Astrocyte (in vitro differentiated cells and primary cell): ENCODE measurements around the gene RMND1. TPM values are rescaled to one million over a fixed set of nuclear protein-coding genes. Genes with fewer than 3 reads are reported as not detected.

Experiments used
- DNase-seq: peaks from one replicate; pipeline ENCODE4 v3.0.0-alpha.2; 2010; ENCODE audit warnings: low read depth
- FAIRE-seq: peaks from 2 replicates; lab custom pipeline; 2011; peaks lifted over from hg19 to GRCh38; lab: Jason Lieb, UNC
- H2AFZ ChIP-seq: 2 replicates; pipeline ENCODE4 v1.6.0; 2012; ENCODE audit warnings: low read depth, low read length, inconsistent platforms
- H3K27ac ChIP-seq: 2 replicates; pipeline ENCODE4 v1.5.1; 2011; ENCODE audit warnings: low read depth, low read length, inconsistent platforms
- H3K27me3 ChIP-seq: 2 replicates; pipeline ENCODE4 v1.6.0; 2011; ENCODE audit warnings: low read length, inconsistent platforms; ENCODE audit not compliant: insufficient read depth
- H3K36me3 ChIP-seq: 2 replicates; pipeline ENCODE4 v1.5.1; 2011; ENCODE audit warnings: low read length, inconsistent platforms; ENCODE audit not compliant: insufficient read depth
- H3K4me1 ChIP-seq: 2 replicates; pipeline ENCODE4 v1.5.1; 2011; ENCODE audit warnings: low read length, inconsistent platforms; ENCODE audit not compliant: insufficient read depth
- H3K4me2 ChIP-seq: 2 replicates; pipeline ENCODE4 v1.6.0; 2012; ENCODE audit warnings: low read length, inconsistent platforms
- H3K4me3 ChIP-seq: 2 replicates; pipeline ENCODE4 v1.5.1; 2011; ENCODE audit warnings: low read depth, mild to moderate bottlenecking, low read length, inconsistent platforms; ENCODE audit not compliant: insufficient read depth
- H3K79me2 ChIP-seq: 2 replicates; pipeline ENCODE4 v1.6.0; 2012; ENCODE audit warnings: mild to moderate bottlenecking, low read length, inconsistent platforms; ENCODE audit not compliant: insufficient read depth
- H3K9ac ChIP-seq: 2 replicates; pipeline ENCODE4 v1.6.0; 2012; ENCODE audit warnings: mild to moderate bottlenecking, low read length, inconsistent platforms
- H3K9me3 ChIP-seq: 2 replicates; pipeline ENCODE4 v1.5.1; 2012; ENCODE audit warnings: low read depth, mild to moderate bottlenecking, low read length, inconsistent platforms; ENCODE audit not compliant: insufficient read depth
- H4K20me1 ChIP-seq: 2 replicates; pipeline ENCODE4 v1.6.0; 2012; ENCODE audit warnings: low read length, inconsistent platforms; ENCODE audit not compliant: insufficient read depth
- H3K27ac Mint-ChIP-seq: one replicate; pipeline ENCODE4 v1.8.0; 2021; ENCODE audit warnings: mild to moderate bottlenecking, mixed read lengths; ENCODE audit not compliant: unreplicated experiment
- H3K27me3 Mint-ChIP-seq: one replicate; pipeline ENCODE4 v1.8.0; 2021; ENCODE audit warnings: low read depth, mixed read lengths; ENCODE audit not compliant: unreplicated experiment
- H3K36me3 Mint-ChIP-seq: one replicate; pipeline ENCODE4 v1.8.0; 2021; ENCODE audit warnings: low read depth, mixed read lengths; ENCODE audit not compliant: unreplicated experiment
- H3K4me1 Mint-ChIP-seq: one replicate; pipeline ENCODE4 v1.8.0; 2021; ENCODE audit warnings: low read depth, mixed read lengths; ENCODE audit not compliant: unreplicated experiment
- H3K4me3 Mint-ChIP-seq: one replicate; pipeline ENCODE4 v1.8.0; 2021; ENCODE audit warnings: mild to moderate bottlenecking, moderate library complexity, mixed read lengths; ENCODE audit not compliant: unreplicated experiment
- H3K9me3 Mint-ChIP-seq: one replicate; pipeline ENCODE4 v1.8.0; 2021; ENCODE audit warnings: mild to moderate bottlenecking, mixed read lengths; ENCODE audit not compliant: unreplicated experiment
- CTCF ChIP-seq: IDR thresholded peaks from 2 replicates; pipeline ENCODE4 v1.5.1; 2011; ENCODE audit warnings: low read depth, mild to moderate bottlenecking, inconsistent platforms, low read length, moderate library complexity; ENCODE audit not compliant: insufficient read depth
- EZH2 ChIP-seq: IDR thresholded peaks from 2 replicates; pipeline ENCODE4 v1.6.1; 2012; ENCODE audit warnings: mild to moderate bottlenecking, low read length, inconsistent platforms; ENCODE audit not compliant: insufficient read depth
- total RNA-seq: library from RNA; stranded (reverse); gene quantifications from 2 replicates; pipeline ENCODE4 v1.2.1, GENCODE V29; 2021

Gene RMND1
- total RNA-seq, 1 donor from 2014 or later = 25.9 TPM

GRCh38 chr6:151374036-151374683 is 77.8 kb downstream of the RMND1 start:
- Histone ChIP-seq H3K9me3 (no peaks in the 10 kb centered on the region), H3K4me2 (peak overlapping the region; percentile 70), H4K20me1 (peaks cover 8% of the 10 kb centered on the region), H3K4me1 (peaks cover 13% of the 10 kb centered on the region), H3K27me3 (no peaks in the 10 kb centered on the region), H3K27ac (peak overlapping the region; percentile 56), H3K79me2 (peaks cover 59% of the 10 kb centered on the region), H3K9ac (no peak overlapping the region), H3K36me3 (no peaks in the 10 kb centered on the region), H2AFZ (no peak overlapping the region), H3K4me3 (no peak overlapping the region)
- TF ChIP-seq EZH2 = no peak
- no peak for TF ChIP-seq CTCF
- peaks cover 31% of the 10 kb centered on the region for H3K4me1 Mint-ChIP-seq
- H3K27ac Mint-ChIP-seq = peak overlapping the region; percentile 58
- H3K27me3 Mint-ChIP-seq = no peaks in the 10 kb centered on the region
- DNase-seq (no peak), FAIRE-seq (no peak)
- H3K4me3 Mint-ChIP-seq = peak overlapping the region; percentile 20
- H3K36me3 Mint-ChIP-seq = peaks cover 7% of the 10 kb centered on the region
- H3K9me3 Mint-ChIP-seq = no peaks in the 10 kb centered on the region

GRCh38 chr6:151372164-151372563 is 79.8 kb downstream of the RMND1 start:
- H4K20me1 ChIP-seq = no peaks in the 10 kb centered on the region
- FAIRE-seq = no peak
- no peaks in the 10 kb centered on the region for H3K9me3 ChIP-seq
- Mint-ChIP-seq H3K36me3 (peaks cover 11% of the 10 kb centered on the region), H3K4me3 (no peak overlapping the region), H3K27ac (no peak overlapping the region), H3K9me3 (no peaks in the 10 kb centered on the region), H3K4me1 (peaks cover 31% of the 10 kb centered on the region), H3K27me3 (no peaks in the 10 kb centered on the region)
- no peak overlapping the region for H2AFZ ChIP-seq
- H3K27me3 ChIP-seq = no peaks in the 10 kb centered on the region
- TF ChIP-seq EZH2 (no peak), CTCF (no peak)
- no peak overlapping the region for H3K27ac ChIP-seq
- no peak for DNase-seq
- no peak overlapping the region for H3K4me2 ChIP-seq
- peaks cover 42% of the 10 kb centered on the region for H3K79me2 ChIP-seq
- no peaks in the 10 kb centered on the region for H3K36me3 ChIP-seq
- H3K4me1 ChIP-seq = peaks cover 13% of the 10 kb centered on the region
- no peak overlapping the region for H3K4me3 ChIP-seq
- H3K9ac ChIP-seq = no peak overlapping the region

DNA sequence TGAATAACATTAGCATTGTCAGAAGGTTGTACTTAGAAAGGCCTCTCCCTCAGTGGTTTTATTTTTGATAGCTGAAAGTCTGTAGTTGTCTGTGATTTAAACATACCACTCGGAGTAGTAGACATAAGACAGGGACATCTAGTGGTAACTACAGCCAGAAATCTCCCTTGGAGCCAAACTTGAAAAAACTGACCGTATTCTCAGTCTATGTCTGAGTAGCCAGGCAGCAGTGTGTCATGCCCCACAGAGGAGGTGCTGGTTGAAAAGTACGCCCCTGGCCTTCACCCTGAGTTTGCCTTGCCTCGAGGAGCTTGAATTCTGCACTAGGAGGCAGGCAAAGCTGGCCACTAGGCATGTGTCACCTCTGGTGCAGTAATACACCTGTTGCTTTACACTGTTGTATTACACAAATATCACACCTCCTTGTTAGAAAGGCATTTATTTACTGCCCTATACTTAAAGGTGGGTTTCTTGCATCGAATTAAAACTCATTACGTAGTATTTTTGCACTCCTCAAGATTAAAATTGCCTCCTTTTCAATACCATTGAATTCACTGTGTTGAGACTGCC is 81.3 kb downstream of the RMND1 start:
- Histone ChIP-seq H3K4me1 (peaks cover 13% of the 10 kb centered on the region), H4K20me1 (no peaks in the 10 kb centered on the region), H2AFZ (no peak overlapping the region), H3K9ac (no peak overlapping the region), H3K9me3 (no peaks in the 10 kb centered on the region), H3K27ac (no peak overlapping the region), H3K27me3 (no peaks in the 10 kb centered on the region), H3K4me3 (no peak overlapping the region), H3K4me2 (no peak overlapping the region), H3K79me2 (peaks cover 27% of the 10 kb centered on the region), H3K36me3 (peaks cover 11% of the 10 kb centered on the region)
- Mint-ChIP-seq H3K27me3 (no peaks in the 10 kb centered on the region), H3K36me3 (peaks cover 18% of the 10 kb centered on the region), H3K27ac (no peak overlapping the region), H3K4me1 (peaks cover 21% of the 10 kb centered on the region), H3K4me3 (no peak overlapping the region), H3K9me3 (no peaks in the 10 kb centered on the region)
- TF ChIP-seq CTCF (peak; percentile 26), EZH2 (no peak)
- peak; percentile 42 for DNase-seq
- FAIRE-seq = no peak
